Activated naive CD8-positive, alpha-beta T cell treated with anti-CD3 and anti-CD28 coated beads, Interleukin-2, amount 50 U/mL, for 24 hours (primary cell): ENCODE measurements around the gene STXBP3.
"Not testable (repeated sequence)": the region's sequence is repeated elsewhere in the genome, so short reads cannot be mapped to it uniquely, and the experiment has no call there.

Experiments used
- ATAC-seq: fragments of 150-1000 bp; cut with Tn5 transposase; one replicate; pipeline ENCODE4 v1.10.0; 2021
- DNase-seq: peaks from one replicate; pipeline ENCODE4 v3.0.0; 2021
- H3K27ac Mint-ChIP-seq: one replicate; pipeline ENCODE4 v1.8.0; 2021; ENCODE audit warnings: mild to moderate bottlenecking, mixed read lengths
- H3K27me3 Mint-ChIP-seq: one replicate; pipeline ENCODE4 v1.8.0; 2021; ENCODE audit warnings: mixed read lengths
- H3K36me3 Mint-ChIP-seq: one replicate; pipeline ENCODE4 v1.8.0; 2021; ENCODE audit warnings: low read depth, mixed read lengths
- H3K4me1 Mint-ChIP-seq: one replicate; pipeline ENCODE4 v1.8.0; 2021; ENCODE audit warnings: mixed read lengths
- H3K4me3 Mint-ChIP-seq: one replicate; pipeline ENCODE4 v1.8.0; 2021; ENCODE audit warnings: mild to moderate bottlenecking, moderate library complexity, mixed read lengths
- H3K9me3 Mint-ChIP-seq: one replicate; pipeline ENCODE4 v1.8.0; 2021; ENCODE audit warnings: mixed read lengths

The STXBP3 gene

GRCh38 chr1:108750476-108751181, 4.2 kb downstream of the STXBP3 start:
- no peak for ATAC-seq
- no peak overlapping the region for H3K4me3 Mint-ChIP-seq
- no peaks in the 10 kb centered on the region for H3K9me3 Mint-ChIP-seq
- no peak for DNase-seq
- H3K4me1 Mint-ChIP-seq = peaks cover 36% of the 10 kb centered on the region
- no peaks in the 10 kb centered on the region for H3K27me3 Mint-ChIP-seq
- no peak overlapping the region for H3K27ac Mint-ChIP-seq
- peaks cover 21% of the 10 kb centered on the region for H3K36me3 Mint-ChIP-seq

GRCh38 chr1:108753363-108753762, 6.9 kb downstream of the STXBP3 start:
- Mint-ChIP-seq H3K27ac (no peak overlapping the region), H3K36me3 (peaks cover 21% of the 10 kb centered on the region), H3K9me3 (no peaks in the 10 kb centered on the region), H3K4me1 (peaks cover 20% of the 10 kb centered on the region), H3K4me3 (no peak overlapping the region), H3K27me3 (no peaks in the 10 kb centered on the region)
- DNase-seq = no peak
- no peak for ATAC-seq

GRCh38 chr1:108758796-108759195, 12.3 kb downstream of the STXBP3 start:
- no peak for ATAC-seq
- H3K27ac Mint-ChIP-seq = no peak overlapping the region

GRCh38 chr1:108767115-108767514, 20.6 kb downstream of the STXBP3 start:
- H3K4me3 Mint-ChIP-seq = no peak overlapping the region
- peaks cover 30% of the 10 kb centered on the region for H3K36me3 Mint-ChIP-seq
- DNase-seq (no peak), ATAC-seq (no peak)
- H3K4me1 Mint-ChIP-seq = no peaks in the 10 kb centered on the region
- no peaks in the 10 kb centered on the region for H3K27me3 Mint-ChIP-seq
- no peak overlapping the region for H3K27ac Mint-ChIP-seq
- H3K9me3 Mint-ChIP-seq = no peaks in the 10 kb centered on the region

More at GRCh38 chr1:108758796-108759195, 12.3 kb downstream of the STXBP3 start:
- DNase-seq = no peak
- no peak overlapping the region for H3K4me3 Mint-ChIP-seq
- H3K4me1 Mint-ChIP-seq = peaks cover 2% of the 10 kb centered on the region
- H3K36me3 Mint-ChIP-seq = peaks cover 25% of the 10 kb centered on the region
- H3K27me3 Mint-ChIP-seq = no peaks in the 10 kb centered on the region
- no peaks in the 10 kb centered on the region for H3K9me3 Mint-ChIP-seq

GRCh38 chr1:108767708-108768107, 21.2 kb downstream of the STXBP3 start:
- ATAC-seq = no peak

GRCh38 chr1:108777839-108778238, 31.4 kb downstream of the STXBP3 start:
- Mint-ChIP-seq H3K36me3 (peaks cover 44% of the 10 kb centered on the region), H3K27ac (no peak overlapping the region), H3K9me3 (no peaks in the 10 kb centered on the region), H3K4me3 (no peak overlapping the region), H3K27me3 (no peaks in the 10 kb centered on the region), H3K4me1 (no peaks in the 10 kb centered on the region)
- DNase-seq (no peak), ATAC-seq (no peak)

More at GRCh38 chr1:108767708-108768107, 21.2 kb downstream of the STXBP3 start:
- no peak for DNase-seq
- H3K27ac Mint-ChIP-seq = no peak overlapping the region
- H3K4me3 Mint-ChIP-seq = no peak overlapping the region
- H3K4me1 Mint-ChIP-seq = no peaks in the 10 kb centered on the region
- no peaks in the 10 kb centered on the region for H3K9me3 Mint-ChIP-seq
- peaks cover 30% of the 10 kb centered on the region for H3K36me3 Mint-ChIP-seq
- H3K27me3 Mint-ChIP-seq = no peaks in the 10 kb centered on the region

- H3K4me1 Mint-ChIP-seq = no peaks in the 10 kb centered on the region
- peaks cover 10% of the 10 kb centered on the region for H3K9me3 Mint-ChIP-seq
- no peaks in the 10 kb centered on the region for H3K27me3 Mint-ChIP-seq
- no peak overlapping the region for H3K27ac Mint-ChIP-seq
- peaks cover 53% of the 10 kb centered on the region for H3K36me3 Mint-ChIP-seq
- no peak overlapping the region for H3K4me3 Mint-ChIP-seq
- DNase-seq (no peak), ATAC-seq (no peak)
Measured at GRCh38 chr1:108779455-108779854, 33.0 kb downstream of the STXBP3 start.

GRCh38 chr1:108780937-108781574, 34.6 kb downstream of the STXBP3 start:
- DNase-seq (no peak), ATAC-seq (no peak)
- H3K4me3 Mint-ChIP-seq = no peak overlapping the region
- no peak overlapping the region for H3K27ac Mint-ChIP-seq
- peaks cover 25% of the 10 kb centered on the region for H3K9me3 Mint-ChIP-seq
- no peaks in the 10 kb centered on the region for H3K27me3 Mint-ChIP-seq
- no peaks in the 10 kb centered on the region for H3K4me1 Mint-ChIP-seq
- peaks cover 63% of the 10 kb centered on the region for H3K36me3 Mint-ChIP-seq

- not testable (repeated sequence) for H3K27ac Mint-ChIP-seq, DNase-seq, ATAC-seq, H3K4me3 Mint-ChIP-seq, H3K4me1 Mint-ChIP-seq, H3K27me3 Mint-ChIP-seq
- H3K9me3 Mint-ChIP-seq = peaks cover 27% of the 10 kb centered on the region
- H3K36me3 Mint-ChIP-seq = peaks cover 68% of the 10 kb centered on the region
Measured at GRCh38 chr1:108781575-108781944, 35.1 kb downstream of the STXBP3 start.

GRCh38 chr1:108785264-108785663, 38.8 kb downstream of the STXBP3 start:
- no peak overlapping the region for H3K4me3 Mint-ChIP-seq
- H3K27ac Mint-ChIP-seq = no peak overlapping the region
- DNase-seq (no peak), ATAC-seq (no peak)
- peaks cover 27% of the 10 kb centered on the region for H3K9me3 Mint-ChIP-seq
- peaks cover 79% of the 10 kb centered on the region for H3K36me3 Mint-ChIP-seq
- no peaks in the 10 kb centered on the region for H3K27me3 Mint-ChIP-seq
- H3K4me1 Mint-ChIP-seq = no peaks in the 10 kb centered on the region

- DNase-seq (no peak), ATAC-seq (no peak)
- Mint-ChIP-seq H3K9me3 (peaks cover 27% of the 10 kb centered on the region), H3K4me3 (no peak overlapping the region), H3K27ac (no peak overlapping the region), H3K27me3 (no peaks in the 10 kb centered on the region), H3K36me3 (peaks cover 79% of the 10 kb centered on the region), H3K4me1 (no peaks in the 10 kb centered on the region)
Measured at GRCh38 chr1:108785880-108786279, 39.4 kb downstream of the STXBP3 start.

GRCh38 chr1:108791790-108792189, 45.3 kb downstream of the STXBP3 start:
- H3K36me3 Mint-ChIP-seq = peaks cover 64% of the 10 kb centered on the region
- H3K9me3 Mint-ChIP-seq = peaks cover 16% of the 10 kb centered on the region

GRCh38 chr1:108792420-108792819, 45.9 kb downstream of the STXBP3 start:
- ATAC-seq = no peak

More at GRCh38 chr1:108791790-108792189, 45.3 kb downstream of the STXBP3 start:
- no peak for DNase-seq
- Mint-ChIP-seq H3K27me3 (no peaks in the 10 kb centered on the region), H3K4me1 (no peaks in the 10 kb centered on the region), H3K27ac (no peak overlapping the region), H3K4me3 (no peak overlapping the region)
- no peak for ATAC-seq

GRCh38 chr1:108799001-108799400, 52.5 kb downstream of the STXBP3 start:
- Mint-ChIP-seq H3K9me3 (no peaks in the 10 kb centered on the region), H3K27ac (no peak overlapping the region), H3K4me1 (no peaks in the 10 kb centered on the region), H3K4me3 (no peak overlapping the region), H3K27me3 (no peaks in the 10 kb centered on the region), H3K36me3 (peaks cover 33% of the 10 kb centered on the region)
- ATAC-seq = no peak
- DNase-seq = no peak

More at GRCh38 chr1:108792420-108792819, 45.9 kb downstream of the STXBP3 start:
- peaks cover 60% of the 10 kb centered on the region for H3K36me3 Mint-ChIP-seq
- H3K27me3 Mint-ChIP-seq = no peaks in the 10 kb centered on the region
- no peak overlapping the region for H3K4me3 Mint-ChIP-seq
- H3K27ac Mint-ChIP-seq = no peak overlapping the region
- H3K4me1 Mint-ChIP-seq = no peaks in the 10 kb centered on the region
- DNase-seq = no peak
- peaks cover 16% of the 10 kb centered on the region for H3K9me3 Mint-ChIP-seq

- peaks cover 27% of the 10 kb centered on the region for H3K36me3 Mint-ChIP-seq
- no peak overlapping the region for H3K4me3 Mint-ChIP-seq
- DNase-seq (no peak), ATAC-seq (no peak)
- no peaks in the 10 kb centered on the region for H3K27me3 Mint-ChIP-seq
- no peaks in the 10 kb centered on the region for H3K4me1 Mint-ChIP-seq
- H3K27ac Mint-ChIP-seq = no peak overlapping the region
- no peaks in the 10 kb centered on the region for H3K9me3 Mint-ChIP-seq
Measured at GRCh38 chr1:108801101-108801500, 54.6 kb downstream of the STXBP3 start.
